Adrenal gland (tissue), 5 donors: Measurements from ENCODE around the gene SLC16A10.

Source experiments
- CTCF ChIP-seq, 6 experiments: fragments of 450-650 bp in 4 of 6; fragments of 200-600 bp in 2 of 6; sonication (generic) in 1 of 6; IDR thresholded peaks; 1 replicate in 5 of 6; 2 replicates in 1 of 6; pipeline versions ENCODE4 v1.5.1 to v1.8.0; 2016 to 2021; ENCODE audit warnings: antibody characterized with exemption in 6 of 6, mild to moderate bottlenecking in 2 of 6, moderate library complexity in 1 of 6
- POLR2A ChIP-seq, 2 donors: fragments of 450-650 bp; IDR thresholded peaks; one replicate each; pipeline ENCODE4 v1.6.1; 2017; ENCODE audit warnings: antibody characterized with exemption in 2 of 2, mild to moderate bottlenecking in 2 of 2, moderate library complexity in 1 of 2
- donor health status: DM: no; HTN: no; CAD: no.

GRCh38 chr6:111159633-111160032 lies 72.3 kb downstream of the SLC16A10 start:
- TF ChIP-seq CTCF (IDR thresholded peaks at IDR 0.05): no peak
- no peak for TF ChIP-seq POLR2A (IDR thresholded peaks at IDR 0.05)
